ENCODE measurements around the gene KLRD1.
"Not testable (repeated sequence)": the region's sequence is repeated elsewhere in the genome, so short reads cannot be mapped to it uniquely, and the experiment has no call there.

Gene KLRD1

DNA sequence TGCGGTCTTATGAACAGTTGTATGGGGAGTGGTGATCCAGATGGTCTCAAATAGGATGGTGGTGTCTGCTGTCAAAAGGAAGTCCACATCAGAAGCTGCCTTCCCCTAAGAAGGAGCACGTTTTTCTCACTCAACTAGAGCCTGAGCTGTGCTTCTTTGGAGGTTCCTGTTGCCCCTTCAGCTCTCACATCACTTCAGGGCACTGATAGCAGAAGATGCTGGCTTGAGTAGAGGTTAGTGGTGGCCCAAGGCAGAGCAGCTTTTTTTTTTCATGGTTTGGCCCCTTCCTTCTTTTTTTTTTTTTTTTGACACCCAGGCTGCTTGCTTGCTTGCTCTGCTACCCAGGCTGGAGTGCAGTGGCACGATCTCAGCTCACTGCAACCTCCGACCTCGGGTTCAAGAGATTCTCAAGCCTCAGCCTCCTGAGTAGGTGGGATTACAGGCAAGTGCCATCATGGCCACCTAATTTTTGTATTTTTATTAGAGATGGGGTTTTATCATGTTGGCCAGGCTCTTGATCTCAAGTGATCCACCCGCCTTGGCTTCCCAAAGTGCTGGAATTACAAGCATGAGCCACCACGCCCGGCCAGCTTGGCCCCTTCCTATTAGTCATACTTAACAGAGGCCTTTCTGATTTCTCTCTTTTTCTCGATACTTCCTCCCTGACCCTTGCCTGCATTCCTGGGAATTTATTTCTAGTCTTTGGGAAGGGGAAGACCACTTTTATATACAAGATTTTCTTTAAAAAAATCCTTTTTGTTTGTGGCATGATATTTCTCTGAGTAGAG is 31.6 kb downstream of the KLRD1 start:
- DNase-seq (ENCODE audit: low spot score) = no peak

DNA sequence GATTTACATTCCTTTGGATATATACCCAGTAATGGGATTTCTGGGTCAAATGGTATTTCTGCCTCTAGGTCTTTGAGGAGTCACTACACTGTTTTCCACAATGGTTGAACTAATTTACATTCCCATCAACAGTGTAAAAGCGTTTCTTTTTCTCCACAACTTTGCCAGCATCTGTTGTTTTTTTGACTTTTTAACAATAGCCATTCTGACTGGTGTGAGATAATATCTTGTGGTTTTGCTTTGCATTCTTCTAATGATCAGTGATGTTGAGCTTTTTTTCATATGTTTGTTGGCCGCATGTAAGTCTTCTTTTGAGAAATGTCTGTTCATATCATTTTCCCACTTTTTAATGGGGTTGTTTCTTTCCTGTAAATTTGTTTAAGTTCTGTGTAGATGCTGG is 33.3 kb downstream of the KLRD1 start:
- DNase-seq (ENCODE audit: low spot score) = not testable (repeated sequence)

DNA sequence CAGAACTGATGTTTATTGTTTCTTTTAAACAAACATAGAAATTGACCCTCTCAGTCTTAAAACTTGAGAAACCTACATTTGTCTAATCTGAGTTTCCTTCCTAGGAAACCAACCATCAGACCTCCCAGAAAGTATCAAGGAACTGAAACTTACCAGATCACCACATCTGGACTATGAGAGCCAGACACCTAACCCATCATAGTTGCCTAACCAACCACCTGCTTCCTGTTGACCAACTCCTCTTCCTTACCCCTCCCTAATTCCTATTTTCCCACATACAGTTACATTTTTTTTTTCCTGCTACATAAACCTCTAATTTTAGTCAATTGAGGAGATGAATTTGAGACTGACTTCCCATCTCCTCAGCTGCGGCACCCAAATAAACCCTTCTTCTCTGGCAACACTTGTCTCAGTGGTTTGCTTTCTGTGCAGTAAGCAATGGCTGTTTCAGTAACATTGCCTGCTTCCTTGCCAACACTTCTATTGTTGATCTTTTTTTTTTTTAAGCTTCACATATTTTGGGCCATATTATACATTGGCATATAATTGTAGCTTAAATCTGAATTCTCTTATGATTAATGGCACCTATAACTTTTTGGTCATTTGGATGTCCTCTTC is 34.3 kb downstream of the KLRD1 start:
- DNase-seq (ENCODE audit: low spot score) = no peak

DNA sequence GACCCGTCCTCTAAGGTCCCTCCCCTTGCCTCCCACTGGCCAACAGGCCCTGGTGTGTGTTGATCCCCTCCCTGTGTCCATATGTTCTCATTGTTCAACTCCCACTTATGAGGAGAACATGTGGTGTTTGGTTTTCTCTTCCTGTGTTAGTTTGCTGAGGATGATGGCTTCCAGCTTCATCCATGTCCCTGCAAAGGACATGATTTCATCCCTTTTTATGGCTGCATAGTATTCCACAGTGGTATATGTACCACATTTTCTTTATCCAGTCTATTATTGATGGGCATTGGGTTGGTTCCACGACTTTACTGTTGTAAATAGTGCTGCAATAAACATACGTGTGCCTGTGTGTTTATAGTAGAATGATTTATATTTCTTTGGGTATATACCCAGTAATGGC is 43.8 kb downstream of the KLRD1 start:
- not testable (repeated sequence) for DNase-seq (ENCODE audit: low spot score)

DNA sequence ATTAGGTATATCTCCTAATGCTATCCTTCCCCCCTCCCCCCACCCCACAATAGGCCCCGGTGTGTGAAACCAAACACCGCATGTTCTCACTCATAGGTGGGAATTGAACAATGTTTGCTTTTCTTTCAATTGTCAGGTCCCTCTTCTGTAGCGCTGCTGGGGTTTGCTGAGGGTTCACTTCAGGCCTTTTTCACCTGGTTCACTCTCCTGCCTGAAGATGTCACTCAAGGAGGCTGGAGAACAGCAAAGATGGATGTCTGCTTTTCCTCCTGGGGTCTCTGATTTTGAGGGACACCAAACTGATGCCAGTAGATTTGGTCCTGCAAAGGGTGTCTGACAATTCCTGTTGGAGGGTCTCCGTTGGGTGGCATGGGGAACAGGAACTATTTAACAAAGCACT is 46.4 kb downstream of the KLRD1 start:
- no peak for DNase-seq (ENCODE audit: low spot score)

DNA sequence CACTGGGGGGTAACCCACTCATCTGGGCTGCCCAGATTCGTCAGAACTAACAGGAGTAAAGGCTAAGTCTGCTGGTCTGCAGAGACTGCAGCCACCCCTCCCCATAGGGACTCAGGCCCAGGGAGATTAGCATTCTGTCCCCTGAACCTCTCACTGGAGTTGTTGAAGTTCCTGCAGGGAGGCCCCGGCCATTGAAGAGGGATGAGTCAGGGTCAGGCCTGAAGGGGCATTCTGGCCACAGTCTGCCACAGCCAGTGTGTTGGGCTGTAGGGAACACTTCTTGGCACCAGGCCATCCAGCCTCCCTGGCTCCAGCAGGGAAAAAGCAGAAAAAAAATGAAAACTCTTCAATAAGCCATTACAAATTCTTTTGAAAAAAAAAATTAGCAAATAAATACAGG is 46.8 kb downstream of the KLRD1 start:
- DNase-seq (ENCODE audit: low spot score) = no peak

DNA sequence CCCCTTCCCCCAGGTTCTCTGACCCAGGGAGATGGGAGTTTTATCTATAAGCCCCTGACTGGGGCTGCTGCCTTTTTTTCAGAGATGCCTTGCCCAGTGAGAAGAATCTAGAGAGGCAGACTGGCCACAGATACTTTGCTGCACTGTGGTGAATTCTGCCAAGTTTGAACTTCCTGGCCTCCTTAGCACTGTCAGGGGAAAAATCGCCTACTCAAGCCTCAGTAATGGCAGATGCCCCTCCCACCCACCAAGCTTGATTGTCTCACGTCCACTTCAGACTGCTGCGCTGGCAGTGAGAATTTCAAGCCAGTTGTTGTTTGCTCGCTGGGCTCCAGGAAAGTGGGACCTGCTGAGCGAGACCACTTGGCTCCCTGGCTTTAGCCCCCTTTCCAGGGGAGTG is 50.5 kb downstream of the KLRD1 start:
- no peak for DNase-seq (ENCODE audit: low spot score)

GRCh38 chr12:10358969-10359368 is 51.3 kb downstream of the KLRD1 start:
- DNase-seq (ENCODE audit: low spot score) = no peak

DNA sequence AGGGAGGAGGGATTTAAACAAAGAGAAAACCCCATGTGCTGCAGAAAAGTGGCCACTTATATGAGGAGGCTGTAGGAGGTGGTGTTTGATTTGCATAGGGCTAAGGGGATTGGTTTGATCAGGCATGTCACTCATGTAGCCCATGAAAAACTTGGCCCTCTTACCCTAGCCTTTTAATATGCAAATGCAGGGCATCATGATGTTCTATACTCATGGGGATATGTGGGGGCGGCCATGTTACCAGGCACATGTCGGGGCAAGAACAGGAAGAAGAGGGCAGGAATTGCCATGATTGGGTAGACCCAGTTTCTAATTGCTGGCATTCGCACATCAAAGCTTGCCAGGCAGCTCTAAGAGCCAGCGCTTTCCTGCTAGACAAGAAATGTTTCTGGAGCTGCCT is 53.4 kb downstream of the KLRD1 start:
- DNase-seq (ENCODE audit: low spot score) = no peak

GRCh38 chr12:10361622-10362021 is 54.0 kb downstream of the KLRD1 start:
- no peak for DNase-seq (ENCODE audit: low spot score)

- no peak for DNase-seq (ENCODE audit: low spot score)
These were observed 54.7 kb downstream of the KLRD1 start for GRCh38 chr12:10362325-10362724.

GRCh38 chr12:10362828-10363657 is 55.4 kb downstream of the KLRD1 start:
- no peak for DNase-seq (ENCODE audit: low spot score)

DNA sequence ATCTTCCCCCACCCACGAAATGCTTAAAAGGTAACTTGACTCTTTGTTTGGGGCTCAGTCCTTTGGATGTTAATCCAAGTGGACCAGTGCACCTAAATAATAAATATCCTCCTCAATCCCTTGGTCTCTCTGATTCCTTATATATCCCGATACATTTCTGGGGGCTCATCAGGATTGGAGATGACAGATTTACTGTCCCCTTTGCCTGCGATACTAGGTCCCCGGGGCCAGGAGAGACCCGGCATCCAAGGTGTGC is 55.9 kb downstream of the KLRD1 start:
- DNase-seq (ENCODE audit: low spot score) = no peak

GRCh38 chr12:10363914-10364814 is 56.5 kb downstream of the KLRD1 start:
- DNase-seq (ENCODE audit: low spot score) = no peak

- DNase-seq (ENCODE audit: low spot score) = no peak
These were observed 57.3 kb downstream of the KLRD1 start for GRCh38 chr12:10364815-10365622.

DNA sequence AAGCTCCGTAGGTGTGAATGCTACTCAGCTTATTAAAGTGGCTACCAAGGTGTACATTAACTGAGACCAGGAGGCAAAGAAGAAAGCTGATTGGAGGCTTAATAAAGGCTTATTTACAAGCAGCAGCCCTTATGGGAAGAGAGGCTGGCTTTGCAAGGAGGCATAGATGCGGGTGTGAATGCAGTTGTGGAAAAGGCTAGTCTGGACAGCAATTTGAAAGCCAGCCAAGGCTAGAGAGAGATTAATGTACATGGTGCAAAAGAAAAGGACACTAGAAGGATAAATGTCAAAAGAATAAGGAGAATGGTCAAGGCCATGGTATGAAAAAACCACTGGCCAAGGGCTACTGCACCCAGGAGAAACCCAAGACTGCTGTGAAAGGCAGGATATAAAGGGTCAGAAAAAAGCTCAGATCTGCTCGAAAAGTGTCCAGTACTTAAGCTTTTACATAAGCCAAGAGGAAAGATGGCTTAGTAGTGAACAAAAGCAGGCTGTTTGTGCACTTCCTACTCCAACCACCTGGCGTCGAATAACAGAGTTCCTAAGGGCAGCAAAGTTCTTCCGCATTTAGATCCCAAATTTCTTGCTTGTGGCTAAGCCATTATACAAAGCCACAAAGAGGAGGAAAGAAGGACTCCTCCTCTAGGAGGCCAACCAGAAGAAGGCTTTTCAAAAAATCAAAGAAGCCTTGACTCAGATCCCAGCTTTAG is 58.2 kb downstream of the KLRD1 start:
- DNase-seq (ENCODE audit: low spot score) = no peak

DNA sequence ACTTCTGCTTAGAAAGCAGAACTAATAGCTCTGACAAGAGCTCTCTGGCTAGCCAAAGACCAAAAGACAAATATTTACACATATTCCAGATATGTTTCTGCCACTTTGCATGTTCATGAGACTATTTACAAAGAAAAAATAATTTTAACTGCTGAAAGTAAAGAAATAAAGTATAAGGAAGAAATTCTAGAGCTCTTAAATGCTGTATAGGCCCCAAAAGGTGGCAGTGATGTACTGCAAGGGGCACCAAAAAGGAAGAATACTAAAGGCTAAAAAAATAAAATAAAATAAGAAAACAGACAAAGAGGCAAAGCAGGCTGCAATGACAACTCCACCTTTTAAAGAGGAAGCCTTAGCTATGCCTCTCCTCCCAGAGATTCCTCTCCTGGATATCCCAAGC is 59.2 kb downstream of the KLRD1 start:
- no peak for DNase-seq (ENCODE audit: low spot score)

DNA sequence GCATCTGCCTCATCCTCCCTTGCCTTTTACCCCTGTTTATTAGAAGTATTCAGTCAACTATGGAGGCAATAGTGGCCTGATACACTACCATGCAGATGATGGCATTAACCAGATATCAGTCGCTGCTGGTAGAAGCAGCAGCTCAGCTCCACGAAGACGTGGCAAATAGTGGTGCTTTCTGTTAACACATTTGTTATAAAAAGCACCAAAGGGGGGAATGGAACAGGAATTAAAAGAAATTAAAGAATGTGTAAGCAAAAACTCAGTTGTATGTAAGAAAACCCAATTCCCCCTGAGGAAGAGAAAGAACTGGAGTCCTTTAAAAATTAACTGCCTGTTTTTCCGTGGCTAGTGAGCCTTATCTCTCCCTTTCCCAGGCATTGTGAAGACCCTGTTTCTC is 60.0 kb downstream of the KLRD1 start:
- not testable (repeated sequence) for DNase-seq (ENCODE audit: low spot score)

DNA sequence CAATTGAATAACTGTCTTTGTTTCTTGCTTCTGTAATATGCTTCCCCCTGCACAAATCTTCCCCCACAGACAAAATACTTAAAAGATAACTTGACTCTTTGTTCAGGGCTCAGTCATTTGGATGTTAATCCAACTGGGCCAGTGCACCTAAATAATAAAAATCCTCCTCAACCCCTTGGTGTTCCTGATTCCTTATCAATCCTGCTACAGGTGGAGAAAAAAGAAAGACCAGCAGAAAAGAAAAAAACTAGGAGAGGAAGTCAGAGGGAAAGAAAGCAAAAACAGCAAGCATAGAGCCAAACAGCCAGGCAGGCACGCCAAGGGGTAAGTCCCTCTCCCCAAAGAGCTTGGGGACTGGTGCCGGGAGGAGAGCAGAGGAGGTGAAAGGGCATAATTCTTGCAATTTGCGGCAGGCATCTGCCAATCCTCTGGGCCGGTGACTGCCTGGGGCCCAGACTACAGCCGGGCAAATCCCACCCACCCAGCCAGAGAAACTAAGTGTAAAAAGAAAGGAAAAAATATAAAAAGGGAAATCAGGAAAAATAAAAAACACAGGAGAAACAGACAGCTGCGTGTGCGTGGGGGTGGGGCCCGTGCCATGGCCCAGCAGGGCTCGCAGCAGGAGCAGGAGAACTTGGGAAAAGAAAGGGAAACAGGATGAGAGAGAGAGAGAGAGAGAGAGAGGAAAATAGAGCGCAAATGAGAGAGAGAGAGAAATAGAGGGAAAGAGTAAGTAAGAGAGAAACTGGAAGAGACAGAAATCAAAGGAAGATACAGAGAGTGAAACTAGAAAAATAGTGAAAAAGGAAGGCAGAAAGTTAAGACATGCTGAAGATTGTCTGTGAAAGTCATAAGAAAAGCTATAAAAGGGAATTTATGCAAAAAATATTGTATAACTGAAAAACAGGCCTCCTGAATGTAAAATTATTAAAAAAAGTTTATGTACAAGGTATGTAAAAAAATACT is 60.8 kb downstream of the KLRD1 start:
- DNase-seq (ENCODE audit: low spot score) = no peak
